Ishikawa (cell line): ENCODE results near the gene GID8.

Experiments
- CEBPB ChIP-seq: IDR thresholded peaks from 2 replicates; pipeline ENCODE4 v1.6.1; 2012
- CREB1 ChIP-seq: IDR thresholded peaks from 2 replicates; pipeline ENCODE4 v1.6.1; 2012; ENCODE audit warnings: low read depth
- EGR1 ChIP-seq: IDR thresholded peaks from 2 replicates; pipeline ENCODE4 v1.6.1; 2012
- EP300 ChIP-seq: IDR thresholded peaks from 2 replicates; pipeline ENCODE4 v1.6.1; 2012; ENCODE audit warnings: borderline replicate concordance
- FOXM1 ChIP-seq: IDR thresholded peaks from 2 replicates; pipeline ENCODE4 v1.6.1; 2012; ENCODE audit warnings: low read depth, borderline replicate concordance
- MAX ChIP-seq: IDR thresholded peaks from 2 replicates; pipeline ENCODE4 v1.6.1; 2012
- NFIC ChIP-seq: IDR thresholded peaks from 2 replicates; pipeline ENCODE4 v1.6.1; 2012
- RAD21 ChIP-seq: IDR thresholded peaks from 2 replicates; pipeline ENCODE4 v1.6.1; 2012; ENCODE audit warnings: low read depth
- REST ChIP-seq: IDR thresholded peaks from 2 replicates; pipeline ENCODE4 v1.6.1; 2012; ENCODE audit warnings: low read depth, mild to moderate bottlenecking
- TAF1 ChIP-seq: IDR thresholded peaks from 2 replicates; pipeline ENCODE4 v1.6.1; 2012; ENCODE audit warnings: low read depth, mild to moderate bottlenecking
- TCF12 ChIP-seq: IDR thresholded peaks from 2 replicates; pipeline ENCODE4 v1.6.1; 2012; ENCODE audit warnings: low read depth
- TEAD4 ChIP-seq: IDR thresholded peaks from 2 replicates; pipeline ENCODE4 v1.6.1; 2012
- USF1 ChIP-seq: IDR thresholded peaks from 2 replicates; pipeline ENCODE4 v1.6.1; 2012
- YY1 ChIP-seq: IDR thresholded peaks from 2 replicates; pipeline ENCODE4 v1.6.1; 2012; ENCODE audit warnings: low read depth
- ZBTB7A ChIP-seq: IDR thresholded peaks from 2 replicates; pipeline ENCODE4 v1.6.1; 2012; ENCODE audit warnings: low read depth

Gene GID8

GRCh38 chr20:62937268-62938104 is 461 bp upstream of the GID8 start:
- peak; percentile 27; the same call in 1 of the 2 replicates for TF ChIP-seq NFIC
- peak; percentile 97 for TF ChIP-seq MAX
- TF ChIP-seq EGR1: peak; percentile 92
- peak; percentile 96 for TF ChIP-seq TAF1
- no peak; the same call in 1 of the 2 replicates for TF ChIP-seq EP300
- peak; percentile 96 for TF ChIP-seq YY1
- no peak for TF ChIP-seq CEBPB
- peak; percentile 66; the same call in 1 of the 2 replicates for TF ChIP-seq ZBTB7A
- TF ChIP-seq USF1: peak; percentile 24; the same call in 1 of the 2 replicates
- TF ChIP-seq RAD21: no peak
- TF ChIP-seq TCF12: peak; percentile 62; the same call in 1 of the 2 replicates
- TF ChIP-seq TEAD4: 0 out of 2 replicates have a peak, but pooled peaks have one; percentile 9

- TF ChIP-seq USF1: no peak
- no peak for TF ChIP-seq REST
- TF ChIP-seq EGR1: no peak
- no peak for TF ChIP-seq FOXM1
- no peak for TF ChIP-seq CREB1
- TF ChIP-seq TAF1: no peak
- TF ChIP-seq RAD21: no peak
- TF ChIP-seq EP300: no peak
- TF ChIP-seq NFIC: no peak
- no peak for TF ChIP-seq YY1
- TF ChIP-seq TEAD4: no peak
Measured at GRCh38 chr20:62940875-62941274, 2.9 kb downstream of the GID8 start.

- TF ChIP-seq NFIC (no peak), MAX (no peak), ZBTB7A (no peak), EGR1 (no peak), RAD21 (no peak), CREB1 (no peak), EP300 (no peak), YY1 (no peak), FOXM1 (no peak)
Measured at GRCh38 chr20:62941792-62942191, 3.8 kb downstream of the GID8 start.

GRCh38 chr20:62942456-62942855 is 4.5 kb downstream of the GID8 start:
- TF ChIP-seq TCF12 (no peak), NFIC (no peak), TAF1 (no peak), CREB1 (no peak), REST (no peak), EP300 (no peak), USF1 (no peak), CEBPB (no peak), RAD21 (no peak)

GRCh38 chr20:62943396-62943795 is 5.4 kb downstream of the GID8 start:
- TF ChIP-seq RAD21: no peak
- TF ChIP-seq YY1: no peak

- TF ChIP-seq EGR1 (no peak), CEBPB (no peak), EP300 (no peak), FOXM1 (no peak), TEAD4 (no peak), TCF12 (no peak), TAF1 (no peak), ZBTB7A (no peak), REST (no peak)
Measured at GRCh38 chr20:62944184-62944583, 6.2 kb downstream of the GID8 start.
